Activated T-cell treated with anti-CD3 and anti-CD28 coated beads, Interleukin-2, amount 50 U/mL, for 72 hours (primary cell): ENCODE data around the gene AGBL4. TPM values are rescaled to one million over a fixed set of nuclear protein-coding genes. Genes with fewer than 3 reads are reported as not detected.

ENCODE experiments used
- ATAC-seq, 2 donors: fragments of 150-1000 bp; cut with Tn5 transposase; replicated peaks in 1 of 2; 2 replicates each; pipeline ENCODE4 v1.10.0; 2021; ENCODE audit warnings: moderate library complexity in 2 of 2, mild to moderate bottlenecking in 1 of 2
- DNase-seq, 2 donors: peaks; one replicate each; pipeline ENCODE4 v3.0.0; 2021 to 2022; ENCODE audit warnings: mixed read lengths in 1 of 2
- H3K27ac Mint-ChIP-seq: one replicate; pipeline ENCODE4 v1.8.0; 2022; ENCODE audit warnings: mild to moderate bottlenecking, moderate library complexity, mixed read lengths
- H3K27me3 Mint-ChIP-seq: one replicate; pipeline ENCODE4 v1.8.0; 2022; ENCODE audit warnings: low read depth, mixed read lengths
- H3K36me3 Mint-ChIP-seq, 2 donors: one replicate each; pipeline ENCODE4 v1.8.0; 2022; ENCODE audit warnings: mixed read lengths in 2 of 2, mild to moderate bottlenecking in 1 of 2; ENCODE audit not compliant: insufficient read depth in 2 of 2
- H3K4me1 Mint-ChIP-seq: one replicate; pipeline ENCODE4 v1.8.0; 2022; ENCODE audit warnings: low read depth, mixed read lengths
- H3K4me3 Mint-ChIP-seq, 2 donors: one replicate each; pipeline ENCODE4 v1.8.0; 2022; ENCODE audit warnings: mild to moderate bottlenecking in 2 of 2, mixed read lengths in 2 of 2, moderate library complexity in 2 of 2
- H3K9me3 Mint-ChIP-seq, 2 donors: one replicate each; pipeline ENCODE4 v1.8.0; 2022; ENCODE audit warnings: mixed read lengths in 2 of 2
- total RNA-seq, 2 donors: library from RNA; stranded (reverse); gene quantifications; one replicate each; pipeline ENCODE4 v1.2.3, GENCODE V29; 2022

The AGBL4 gene
- total RNA-seq, 2 donors from 2014 or later: not detected

DNA sequence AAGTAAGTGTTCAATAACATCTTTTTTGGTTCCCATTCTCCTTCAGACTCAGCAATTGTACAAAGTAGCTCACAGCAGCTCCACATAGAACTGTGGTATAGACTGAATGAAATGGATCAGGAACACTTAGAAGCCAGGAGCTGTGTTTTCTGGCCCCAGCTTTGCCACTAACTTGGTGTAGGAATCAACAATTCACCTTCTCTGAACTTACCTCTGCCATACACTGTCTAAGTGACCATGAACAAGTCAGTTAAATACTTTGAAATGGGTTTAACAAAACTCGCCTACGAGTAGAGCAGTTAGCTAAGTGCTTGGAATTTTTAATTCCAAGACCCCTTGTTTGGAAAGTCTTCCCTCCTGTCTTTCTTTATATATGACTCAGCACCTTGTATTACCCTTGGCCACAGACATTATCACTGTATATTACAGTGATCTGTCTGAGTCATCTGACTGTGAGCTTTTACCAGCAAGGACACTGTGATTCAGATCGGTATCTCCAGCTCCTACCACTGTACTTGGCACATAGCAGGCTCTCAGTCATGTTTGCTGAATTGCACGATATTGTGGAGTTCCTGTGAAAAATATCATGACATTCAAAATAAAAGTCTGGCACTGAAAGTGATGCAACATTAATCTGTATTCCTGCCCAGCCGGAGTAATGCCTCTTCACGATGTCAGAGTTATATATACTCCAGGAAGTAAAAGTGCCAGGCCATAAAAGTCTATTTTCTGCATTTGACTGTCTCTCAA, 1145.4 kb downstream of the AGBL4 start:
- no peaks in the 10 kb centered on the region for H3K4me1 Mint-ChIP-seq
- DNase-seq (no peak), ATAC-seq (no peak)
- H3K36me3 Mint-ChIP-seq: no peaks in the 10 kb centered on the region
- no peak overlapping the region for H3K27ac Mint-ChIP-seq
- H3K4me3 Mint-ChIP-seq: no peak overlapping the region
- H3K9me3 Mint-ChIP-seq: no peaks in the 10 kb centered on the region
- peaks cover 8% of the 10 kb centered on the region for H3K27me3 Mint-ChIP-seq

DNA sequence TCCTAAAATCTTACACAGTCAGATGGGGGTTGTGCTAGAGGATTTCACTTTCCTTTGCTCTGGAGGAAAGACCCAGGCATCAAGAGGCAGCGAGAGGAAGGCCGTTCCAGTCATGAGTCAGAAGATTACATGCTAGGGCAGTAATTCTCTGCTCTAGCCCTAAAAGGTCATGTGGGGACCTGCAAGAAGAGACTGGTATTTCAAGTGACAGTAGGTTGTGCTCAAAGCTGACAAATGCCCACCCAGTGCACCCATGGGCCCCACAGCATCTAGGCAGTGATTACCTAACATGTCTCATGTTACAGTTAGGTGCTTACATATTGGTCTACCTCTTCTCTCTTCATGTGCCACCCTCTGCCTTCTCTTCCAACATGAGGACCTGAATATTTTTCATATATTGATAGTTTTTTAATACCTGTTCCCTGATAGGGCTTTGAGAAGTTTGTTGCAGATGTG, 1147.4 kb downstream of the AGBL4 start:
- Mint-ChIP-seq H3K4me3 (no peak overlapping the region), H3K9me3 (no peaks in the 10 kb centered on the region), H3K27ac (no peak overlapping the region), H3K27me3 (peaks cover 6% of the 10 kb centered on the region), H3K36me3 (no peaks in the 10 kb centered on the region), H3K4me1 (no peaks in the 10 kb centered on the region)
- ATAC-seq (no peak), DNase-seq (no peak)

DNA sequence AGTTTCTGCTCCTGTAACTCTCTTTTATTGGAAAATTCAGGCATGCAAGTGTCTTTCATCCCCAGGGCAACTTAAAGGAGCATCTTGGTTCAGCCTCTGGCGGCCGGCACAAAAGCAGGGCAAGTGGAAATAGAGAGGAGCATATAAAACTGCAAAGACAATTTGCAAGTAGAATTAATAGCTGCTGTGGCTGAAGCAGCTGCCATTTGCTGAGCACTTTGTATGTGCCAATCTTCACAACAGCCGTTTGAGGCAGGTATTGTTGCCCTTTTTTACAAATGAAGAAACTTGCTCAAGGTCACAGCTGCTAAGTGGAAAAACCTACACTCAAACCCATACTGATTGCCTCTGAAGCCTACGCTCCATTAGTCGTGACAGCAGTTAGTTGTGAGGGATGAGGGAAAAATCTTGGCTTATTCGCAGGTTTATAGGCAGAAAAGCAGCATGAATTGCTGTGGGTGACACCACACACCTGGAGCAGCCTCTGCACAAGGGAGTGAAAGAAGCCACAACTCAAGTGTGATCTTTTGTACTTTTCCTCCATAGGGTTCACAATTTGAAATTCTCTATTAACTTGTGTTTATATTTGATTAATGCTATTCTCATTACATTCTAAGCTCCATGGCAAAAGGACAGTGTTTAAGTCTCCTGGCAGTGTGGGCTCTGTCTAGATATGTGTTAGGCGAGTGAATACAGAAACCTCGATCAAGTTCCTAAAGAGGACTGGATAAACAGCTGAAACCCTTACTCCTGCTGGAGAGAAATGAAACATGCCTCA, 1148.0 kb downstream of the AGBL4 start:
- no peak overlapping the region for H3K27ac Mint-ChIP-seq
- no peaks in the 10 kb centered on the region for H3K4me1 Mint-ChIP-seq
- H3K36me3 Mint-ChIP-seq: no peaks in the 10 kb centered on the region
- ATAC-seq (no peak), DNase-seq (no peak)
- no peaks in the 10 kb centered on the region for H3K9me3 Mint-ChIP-seq
- H3K4me3 Mint-ChIP-seq: no peak overlapping the region
- H3K27me3 Mint-ChIP-seq: peaks cover 7% of the 10 kb centered on the region

DNA sequence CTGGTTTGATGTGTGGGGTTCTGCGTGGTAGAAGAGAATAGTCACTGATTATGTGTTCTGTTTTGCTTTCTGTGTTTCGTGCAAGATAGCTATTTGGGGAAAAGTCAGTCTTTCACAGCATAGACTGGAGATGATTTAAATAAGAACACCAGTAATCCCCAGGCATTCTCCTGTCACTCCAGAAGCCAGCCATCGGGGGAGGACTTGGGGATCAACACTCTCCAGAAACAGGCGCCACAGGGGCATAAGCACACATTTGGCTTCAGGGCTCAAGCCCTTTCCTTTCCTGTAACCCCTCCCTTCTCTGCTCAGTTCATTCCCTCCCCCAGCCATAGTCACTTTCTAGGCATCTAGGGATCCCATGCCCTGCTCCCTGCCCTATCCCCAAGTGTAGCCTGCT, 1149.8 kb downstream of the AGBL4 start:
- H3K27me3 Mint-ChIP-seq: peaks cover 18% of the 10 kb centered on the region
- H3K9me3 Mint-ChIP-seq: no peaks in the 10 kb centered on the region
- no peaks in the 10 kb centered on the region for H3K36me3 Mint-ChIP-seq
- H3K4me3 Mint-ChIP-seq: no peak overlapping the region
- H3K27ac Mint-ChIP-seq: no peak overlapping the region
- no peaks in the 10 kb centered on the region for H3K4me1 Mint-ChIP-seq
- DNase-seq: no peak
- no peak for ATAC-seq

DNA sequence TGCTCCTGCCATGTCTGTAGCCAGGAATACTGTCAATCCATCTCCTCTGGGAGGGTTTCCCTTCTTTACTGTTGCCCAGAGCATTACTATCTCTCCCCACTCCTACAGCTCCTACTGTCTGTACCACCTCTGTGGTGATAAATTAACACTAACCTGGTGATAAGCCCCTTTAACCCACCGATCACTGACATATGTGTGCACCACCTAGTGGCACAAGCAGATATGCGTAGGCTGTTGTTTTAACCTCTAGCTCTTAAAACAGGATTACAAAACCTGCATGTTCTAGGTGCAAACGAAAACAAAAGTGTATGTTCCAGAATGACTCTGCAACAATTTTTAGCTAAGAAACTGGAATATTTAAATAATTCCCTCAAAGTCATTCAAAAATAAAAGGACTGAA, 1153.2 kb downstream of the AGBL4 start:
- H3K27me3 Mint-ChIP-seq: peaks cover 18% of the 10 kb centered on the region
- DNase-seq (no peak), ATAC-seq (no peak)
- no peaks in the 10 kb centered on the region for H3K9me3 Mint-ChIP-seq
- no peak overlapping the region for H3K27ac Mint-ChIP-seq
- H3K4me3 Mint-ChIP-seq: no peak overlapping the region
- H3K4me1 Mint-ChIP-seq: no peaks in the 10 kb centered on the region
- no peaks in the 10 kb centered on the region for H3K36me3 Mint-ChIP-seq

DNA sequence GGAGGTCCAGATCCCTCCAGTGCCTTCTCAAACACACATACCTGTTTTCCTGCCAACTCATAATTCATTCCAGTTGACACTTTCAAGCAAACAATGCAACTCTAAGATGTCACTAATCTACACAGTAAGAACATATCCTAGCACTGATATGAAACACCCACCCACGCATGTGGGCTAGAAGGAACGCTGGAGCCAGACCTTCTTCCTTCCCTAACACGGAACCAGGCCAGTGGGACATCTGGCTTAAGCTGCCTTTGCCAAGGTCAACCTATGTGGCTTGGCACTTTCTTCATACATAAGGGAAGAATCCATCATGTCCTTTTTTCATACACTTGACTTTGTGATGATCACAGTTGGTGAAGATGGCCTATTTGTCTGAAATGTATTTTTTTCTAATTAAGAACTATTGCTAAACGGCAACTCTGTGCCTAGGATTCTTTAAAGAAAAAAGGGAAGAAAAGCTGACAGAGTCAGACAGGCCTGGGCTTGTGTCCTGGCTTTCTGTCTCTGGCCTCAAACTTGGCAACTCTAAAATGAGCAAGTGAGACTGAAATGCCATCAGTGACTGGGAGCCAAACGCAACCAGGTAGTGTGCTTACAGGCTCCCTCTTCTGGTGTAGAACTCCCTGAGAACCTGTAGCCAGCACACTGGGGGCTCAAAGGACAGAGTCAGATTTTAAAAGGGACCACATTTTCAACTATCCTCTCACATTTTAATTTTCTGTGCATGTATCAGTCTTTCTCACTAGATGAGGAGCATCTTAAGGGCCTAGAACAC, 1154.4 kb downstream of the AGBL4 start:
- no peak overlapping the region for H3K4me3 Mint-ChIP-seq
- no peaks in the 10 kb centered on the region for H3K36me3 Mint-ChIP-seq
- H3K4me1 Mint-ChIP-seq: no peaks in the 10 kb centered on the region
- no peak overlapping the region for H3K27ac Mint-ChIP-seq
- peaks cover 18% of the 10 kb centered on the region for H3K27me3 Mint-ChIP-seq
- ATAC-seq (no peak), DNase-seq (no peak)
- H3K9me3 Mint-ChIP-seq: no peaks in the 10 kb centered on the region

DNA sequence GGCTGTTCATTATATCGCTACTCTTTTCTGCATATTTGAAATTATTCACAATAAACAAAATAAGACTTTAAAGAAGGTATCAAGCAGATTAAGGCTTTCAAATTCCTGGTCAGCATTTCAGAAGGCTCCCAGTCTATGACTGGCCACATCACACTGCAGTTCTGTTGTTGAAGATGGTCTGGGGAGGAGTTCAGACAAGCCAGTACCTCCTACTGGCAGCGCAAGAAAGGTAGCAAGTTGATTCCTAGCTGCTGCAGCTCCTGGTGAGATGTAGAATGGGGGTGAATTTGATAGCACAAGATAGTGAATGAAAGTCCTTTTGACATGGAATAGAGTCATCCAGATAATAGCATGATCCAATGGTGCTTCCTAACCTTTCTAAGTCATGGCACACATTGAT, 1158.8 kb downstream of the AGBL4 start:
- no peak for ATAC-seq
- Mint-ChIP-seq H3K4me3 (no peak overlapping the region), H3K27me3 (peaks cover 3% of the 10 kb centered on the region), H3K36me3 (peaks cover 0 to 2% of the 10 kb centered on the region in 2 donors), H3K9me3 (peaks cover 2 to 4% of the 10 kb centered on the region in 2 donors), H3K4me1 (no peaks in the 10 kb centered on the region), H3K27ac (no peak overlapping the region)
- DNase-seq: no peak

DNA sequence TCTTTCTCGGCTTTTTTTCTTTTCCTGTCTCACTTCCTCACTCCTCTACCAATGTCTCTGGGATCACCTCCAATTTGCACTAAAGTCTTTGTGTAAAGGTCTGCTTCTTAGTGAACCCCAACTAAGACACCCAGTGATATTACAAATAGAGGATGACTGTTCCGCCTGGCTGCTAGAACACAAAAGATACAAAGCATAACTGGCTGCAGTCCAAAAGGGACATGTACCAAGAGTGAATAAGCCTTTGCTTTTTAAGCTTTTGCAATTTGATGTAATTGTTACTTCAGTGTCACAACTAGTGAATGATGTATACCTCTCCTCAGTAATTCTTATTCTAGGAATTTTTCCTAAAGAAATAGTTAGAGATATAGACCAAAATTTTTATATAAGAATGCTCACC, 1164.3 kb downstream of the AGBL4 start:
- Mint-ChIP-seq H3K27me3 (peaks cover 15% of the 10 kb centered on the region), H3K4me3 (no peak overlapping the region), H3K4me1 (no peaks in the 10 kb centered on the region), H3K27ac (no peak overlapping the region), H3K9me3 (peaks cover 2 to 6% of the 10 kb centered on the region in 2 donors), H3K36me3 (peaks cover 0 to 2% of the 10 kb centered on the region in 2 donors)
- DNase-seq (no peak), ATAC-seq (no peak)

DNA sequence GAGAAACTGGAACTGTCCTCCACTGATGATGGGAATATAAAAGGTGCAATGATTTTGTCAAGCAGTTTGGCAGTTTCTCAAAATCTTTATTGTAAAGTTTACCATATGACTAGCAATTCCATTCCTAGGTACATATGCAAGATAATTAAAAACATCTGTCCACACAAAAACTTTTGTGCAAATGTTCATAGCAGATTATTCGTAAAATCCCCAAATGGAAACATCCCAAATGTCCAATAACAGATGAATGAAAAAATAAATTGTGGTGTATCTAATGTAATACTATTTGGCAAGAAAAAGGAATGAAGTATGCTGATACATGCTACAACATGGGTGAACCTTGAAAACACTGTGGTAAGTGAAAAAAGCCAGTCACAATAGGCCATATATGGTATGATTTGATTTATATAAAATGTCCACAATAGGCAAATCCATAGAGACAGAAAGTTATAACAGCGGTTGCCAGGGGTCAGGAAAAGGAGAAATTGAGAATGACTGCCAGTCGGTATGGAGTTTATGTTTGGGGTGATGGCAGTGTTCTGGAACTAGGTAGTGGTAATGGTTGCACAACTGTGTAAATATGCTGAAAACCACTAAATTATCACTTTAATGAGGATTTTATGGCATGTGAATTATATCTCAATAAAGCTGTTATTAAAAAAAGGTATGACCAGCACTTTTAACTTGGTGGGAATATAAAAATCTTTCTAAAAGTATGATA, 1165.4 kb downstream of the AGBL4 start:
- no peak overlapping the region for H3K4me3 Mint-ChIP-seq
- peaks cover 15% of the 10 kb centered on the region for H3K27me3 Mint-ChIP-seq
- peaks cover 2 to 6% of the 10 kb centered on the region in 2 donors for H3K9me3 Mint-ChIP-seq
- no peak overlapping the region for H3K27ac Mint-ChIP-seq
- H3K36me3 Mint-ChIP-seq: peaks cover 0 to 2% of the 10 kb centered on the region in 2 donors
- DNase-seq (no peak), ATAC-seq (no peak)
- no peaks in the 10 kb centered on the region for H3K4me1 Mint-ChIP-seq

DNA sequence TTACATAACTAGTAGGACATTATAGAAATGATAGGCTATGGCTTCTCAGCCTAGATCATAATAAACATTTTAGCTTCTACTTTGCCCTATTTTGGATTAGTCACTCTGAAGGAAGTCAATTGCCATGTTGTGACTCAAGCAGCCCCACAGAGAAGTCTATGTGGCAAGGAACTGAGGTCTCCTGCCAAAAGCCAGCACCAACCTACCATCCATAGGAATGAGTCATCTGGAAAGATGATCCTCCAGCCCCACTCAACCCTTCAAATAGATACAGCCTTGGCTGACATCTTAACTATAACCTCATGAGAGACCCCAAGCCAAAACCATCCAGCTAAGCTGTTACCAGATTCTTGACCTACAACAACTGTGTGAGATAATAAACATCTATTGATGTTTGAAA, 1170.7 kb downstream of the AGBL4 start:
- Mint-ChIP-seq H3K27ac (no peak overlapping the region), H3K4me1 (no peaks in the 10 kb centered on the region), H3K27me3 (peaks cover 20% of the 10 kb centered on the region), H3K4me3 (no peak overlapping the region), H3K36me3 (no peaks in the 10 kb centered on the region), H3K9me3 (no peaks in the 10 kb centered on the region)
- DNase-seq: no peak
- ATAC-seq: no peak

DNA sequence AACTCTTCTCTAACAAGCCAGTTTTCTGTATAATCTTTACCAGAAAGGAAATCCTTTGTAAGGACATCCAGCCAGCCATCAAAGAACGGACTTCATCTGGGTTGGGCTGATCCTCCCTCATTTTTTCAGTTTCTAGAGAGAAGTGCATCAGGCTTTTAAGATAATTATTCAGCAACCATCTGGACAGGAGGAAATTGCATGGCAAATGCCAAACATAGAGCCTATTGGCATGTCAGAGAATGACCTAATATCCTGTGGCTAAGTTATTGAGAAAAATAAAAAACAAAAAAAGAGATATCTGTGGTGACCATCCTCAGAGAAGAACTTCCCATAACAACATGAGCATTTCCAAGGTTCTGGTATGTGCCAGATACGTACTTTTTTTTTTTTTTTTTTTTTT, 1172.1 kb downstream of the AGBL4 start:
- peaks cover 13% of the 10 kb centered on the region for H3K27me3 Mint-ChIP-seq
- no peaks in the 10 kb centered on the region for H3K36me3 Mint-ChIP-seq
- no peak for ATAC-seq
- H3K4me1 Mint-ChIP-seq: no peaks in the 10 kb centered on the region
- no peaks in the 10 kb centered on the region for H3K9me3 Mint-ChIP-seq
- H3K4me3 Mint-ChIP-seq: no peak overlapping the region
- no peak overlapping the region for H3K27ac Mint-ChIP-seq
- DNase-seq: no peak

DNA sequence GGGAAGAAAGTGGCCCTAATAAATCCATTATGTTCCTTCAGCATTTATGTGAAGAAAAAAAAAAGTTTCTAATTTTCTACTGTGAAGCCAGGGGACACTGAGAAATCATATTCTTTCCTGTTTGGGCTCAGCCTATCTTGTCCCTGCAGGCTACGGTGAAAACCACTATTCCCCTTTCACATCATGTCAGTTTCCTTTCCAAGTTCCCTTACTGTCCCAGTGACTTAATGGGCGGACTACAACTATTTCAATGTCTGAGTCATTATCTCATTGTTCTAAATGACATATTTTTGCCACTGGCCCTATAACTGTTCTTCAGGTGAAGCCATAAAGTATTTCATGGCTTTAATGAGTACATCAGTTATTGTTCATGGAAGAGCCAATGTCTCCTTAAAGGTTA, 1175.7 kb downstream of the AGBL4 start:
- no peak for DNase-seq
- Mint-ChIP-seq H3K9me3 (no peaks in the 10 kb centered on the region), H3K27ac (no peak overlapping the region), H3K27me3 (peaks cover 5% of the 10 kb centered on the region), H3K4me3 (no peak overlapping the region), H3K36me3 (no peaks in the 10 kb centered on the region), H3K4me1 (no peaks in the 10 kb centered on the region)
- no peak for ATAC-seq
